ENCODE data around the gene MORF4L2.

The MORF4L2 gene

GRCh38 chrX:103686199-103687072, at the start of gene MORF4L2:
MORF4L2 (minus strand) TSS chrX:103686699; CDS start chrX:103677027, 9,672 bp downstream.
- FAIRE-seq = peak; percentile 100

GRCh38 chrX:103734125-103734760, 47.7 kb upstream of the MORF4L2 start:
- no peak for FAIRE-seq

- no peak for FAIRE-seq
Observed at GRCh38 chrX:103733017-103733416, 46.5 kb upstream of the MORF4L2 start.

- no peak for FAIRE-seq
Observed at GRCh38 chrX:103730796-103731493, 44.4 kb upstream of the MORF4L2 start.

GRCh38 chrX:103730147-103730795, 43.8 kb upstream of the MORF4L2 start:
- FAIRE-seq = no peak

GRCh38 chrX:103729015-103729414, 42.5 kb upstream of the MORF4L2 start:
- no peak for FAIRE-seq

GRCh38 chrX:103727115-103727514, 40.6 kb upstream of the MORF4L2 start:
- FAIRE-seq = no peak

GRCh38 chrX:103726477-103726876, 40.0 kb upstream of the MORF4L2 start:
- FAIRE-seq = no peak

- FAIRE-seq = no peak
Observed at GRCh38 chrX:103722505-103722904, 36.0 kb upstream of the MORF4L2 start.

- FAIRE-seq = no peak
Observed at GRCh38 chrX:103718120-103718519, 31.6 kb upstream of the MORF4L2 start.

GRCh38 chrX:103716962-103717361, 30.5 kb upstream of the MORF4L2 start:
- FAIRE-seq = no peak

GRCh38 chrX:103710609-103711008, 24.1 kb upstream of the MORF4L2 start, which contains the start of gene TMEM31:
TMEM31 (plus strand) TSS chrX:103710909; CDS start chrX:103712259, 1,350 bp downstream.
- no peak for FAIRE-seq

GRCh38 chrX:103704863-103705262, 18.4 kb upstream of the MORF4L2 start:
- FAIRE-seq = no peak

GRCh38 chrX:103699243-103699642, 12.7 kb upstream of the MORF4L2 start:
- FAIRE-seq = no peak

GRCh38 chrX:103697687-103698086, 11.2 kb upstream of the MORF4L2 start:
- FAIRE-seq = no peak

- FAIRE-seq = no peak
Observed at GRCh38 chrX:103691059-103691458, 4.6 kb upstream of the MORF4L2 start.

- peak; percentile 94 for FAIRE-seq
Observed at GRCh38 chrX:103688946-103689345, 2.4 kb upstream of the MORF4L2 start.

- FAIRE-seq = peak; percentile 95
Observed at GRCh38 chrX:103687696-103688201, 1.2 kb upstream of the MORF4L2 start.

GRCh38 chrX:103687073-103687695, 685 bp upstream of the MORF4L2 start:
- no peak for FAIRE-seq

- no peak for FAIRE-seq
Observed at GRCh38 chrX:103685396-103685795, 1.1 kb downstream of the MORF4L2 start.

GRCh38 chrX:103681443-103681842, 5.1 kb downstream of the MORF4L2 start:
- FAIRE-seq = no peak

Measured in G401.6 (cell line).